ENCODE measurements around the gene FBXW9. TPM values are rescaled to one million over a fixed set of nuclear protein-coding genes. Genes with fewer than 3 reads are reported as not detected.

The FBXW9 gene
- 2.8 and 8.0 TPM in 2 replicates for total RNA-seq (ENCODE audit: low replicate concordance)

DNA sequence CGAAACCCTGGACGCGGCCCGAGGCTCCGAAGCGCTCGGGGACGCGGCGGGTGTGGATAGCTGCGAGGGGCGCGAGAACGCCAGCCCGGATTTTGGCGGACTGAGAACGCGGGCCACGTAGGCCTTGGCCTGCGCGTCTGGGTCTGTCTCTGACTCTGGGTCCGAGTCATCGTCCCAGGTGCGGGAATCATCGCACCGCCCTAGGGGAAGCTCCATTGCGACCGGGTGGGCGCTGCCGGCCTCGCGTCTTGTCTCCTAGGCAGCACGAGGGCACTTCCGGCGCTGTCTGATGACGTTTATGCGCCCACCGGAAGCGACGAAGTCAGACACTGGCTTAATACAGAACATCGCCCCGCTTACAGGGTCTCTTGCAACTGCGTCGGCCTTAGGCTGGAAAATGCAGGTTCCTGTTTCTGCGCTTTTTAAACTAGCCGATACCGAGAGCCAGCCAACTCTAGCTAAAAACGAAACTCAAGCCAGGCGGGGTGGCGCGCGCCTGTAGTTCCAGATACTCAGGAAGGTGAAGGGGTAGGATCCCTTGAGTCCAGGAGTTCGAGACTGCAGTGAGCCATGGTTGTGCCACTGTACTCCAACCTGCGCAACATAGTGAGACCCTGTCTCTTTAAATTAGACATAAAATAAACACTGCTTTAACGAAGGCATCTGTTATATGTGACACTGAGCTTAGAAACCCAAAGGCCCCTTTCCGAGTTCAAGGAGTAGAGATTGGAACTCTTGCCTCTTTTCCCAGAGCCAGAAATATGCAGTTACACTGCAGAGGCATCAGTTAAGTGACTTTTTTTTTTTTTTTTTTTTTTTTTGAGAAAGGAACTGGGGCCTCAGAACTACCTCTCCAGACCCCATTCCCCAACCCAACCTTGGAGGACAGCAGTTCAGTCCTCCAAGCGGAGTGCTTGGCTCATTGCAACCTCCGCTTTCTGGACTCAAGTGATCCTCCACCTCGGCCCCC, at the start of gene FBXW9:
Gene FBXW9, minus strand, starts transcription at position 266 of the 970 bp plus-strand sequence. Its CDS starts 50 bp downstream, at position 216.

GRCh38 chr19:12736995-12737834, 40.8 kb upstream of the FBXW9 start, which contains the start of gene GET3:
Gene GET3, plus strand, starts transcription at chr19:12737497. Its CDS starts 9 bp downstream, at chr19:12737506.

GRCh38 chr19:12723641-12724426, 27.4 kb upstream of the FBXW9 start, which contains the start of gene TNPO2:
Gene TNPO2, minus strand, starts transcription at chr19:12723932. Its CDS starts 2,955 bp downstream, at chr19:12720977.

DNA sequence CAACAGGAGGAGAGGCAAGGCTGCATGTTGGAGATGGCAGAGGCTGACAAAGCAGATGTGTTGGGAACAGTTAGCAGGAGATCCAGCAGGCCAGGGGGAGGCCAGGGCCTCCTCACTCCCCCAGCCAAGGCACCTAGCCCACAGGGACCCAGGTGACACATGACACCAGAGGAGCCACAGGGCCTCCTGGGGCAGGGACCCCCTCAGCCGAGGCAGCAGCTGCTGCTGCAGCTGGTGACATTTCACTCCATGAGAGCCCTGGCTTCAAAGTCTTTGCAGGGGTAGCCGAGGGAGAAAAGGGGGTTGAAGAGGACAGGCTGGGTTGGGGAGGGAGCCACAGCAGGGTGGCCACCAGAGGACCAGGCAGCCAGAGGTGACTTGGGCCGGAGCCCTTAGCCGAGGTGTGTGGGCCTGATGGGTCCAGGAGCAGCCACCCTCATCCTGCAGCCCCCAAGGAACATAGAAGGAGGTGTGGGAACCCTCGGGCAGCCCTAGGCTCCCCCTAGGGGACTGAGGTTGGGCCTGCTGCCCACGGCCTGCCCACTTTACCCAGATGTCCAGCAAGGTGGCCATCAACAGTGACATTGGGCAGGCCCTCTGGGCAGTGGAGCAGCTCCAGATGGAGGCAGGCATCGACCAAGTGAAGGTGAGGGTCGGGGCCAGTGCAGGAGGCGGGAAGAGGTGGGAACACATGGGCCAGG, 8.8 kb downstream of the FBXW9 start, which contains the start of gene GNG14:
Gene GNG14, plus strand, starts transcription at position 503 of the 701 bp plus-strand sequence. Its CDS starts 51 bp downstream, at position 554.

GRCh38 chr19:12681074-12681987, 15.1 kb downstream of the FBXW9 start, which contains the start of gene DHPS:
Gene DHPS, minus strand, starts transcription at chr19:12681880. Its CDS starts 114 bp downstream, at chr19:12681766.

GRCh38 chr19:12666265-12667048, 30.0 kb downstream of the FBXW9 start, which contains the start of the genes MAN2B1 and WDR83:
Gene MAN2B1, minus strand, starts transcription at chr19:12666742. Its CDS starts 41 bp downstream, at chr19:12666701.
Gene WDR83, plus strand, starts transcription at chr19:12666807. Its CDS starts 2,984 bp downstream, at chr19:12669791.

Other genes with a start within 250 kb of the FBXW9 start
- gene ZNF709, start 211.8 kb downstream of the FBXW9 start, total RNA-seq (ENCODE audit: low replicate concordance), result 2.8 and 3.2 TPM in 2 replicates
- gene ZNF564, start 145.1 kb downstream of the FBXW9 start, total RNA-seq (ENCODE audit: low replicate concordance), result 4.0 and 9.5 TPM in 2 replicates
- gene ZNF490, start 85.8 kb downstream of the FBXW9 start, total RNA-seq (ENCODE audit: low replicate concordance), result 6.4 and 6.8 TPM in 2 replicates
- 6.1 and 8.9 TPM in 2 replicates for gene ZNF791, start 85.7 kb downstream of the FBXW9 start, total RNA-seq (ENCODE audit: low replicate concordance)
- gene MAN2B1, start 29.9 kb downstream of the FBXW9 start, total RNA-seq (ENCODE audit: low replicate concordance), result 29.1 and 32.4 TPM in 2 replicates
- 11.0 and 13.0 TPM in 2 replicates for gene WDR83, start 29.8 kb downstream of the FBXW9 start, total RNA-seq (ENCODE audit: low replicate concordance)
- gene DHPS, start 14.8 kb downstream of the FBXW9 start, total RNA-seq (ENCODE audit: low replicate concordance), result 57.6 and 65.5 TPM in 2 replicates
- not detected in 2 replicates for gene GNG14, start 8.6 kb downstream of the FBXW9 start, total RNA-seq (ENCODE audit: low replicate concordance)
- gene TNPO2, start 27.3 kb upstream of the FBXW9 start, total RNA-seq (ENCODE audit: low replicate concordance), result 26.8 and 65.9 TPM in 2 replicates
- 133 and 152 TPM in 2 replicates for gene TRIR, start 38.1 kb upstream of the FBXW9 start, total RNA-seq (ENCODE audit: low replicate concordance)
- 107 and 190 TPM in 2 replicates for gene GET3, start 40.9 kb upstream of the FBXW9 start, total RNA-seq (ENCODE audit: low replicate concordance)
- gene BEST2, start 55.2 kb upstream of the FBXW9 start, total RNA-seq (ENCODE audit: low replicate concordance), result not detected in 2 replicates
- gene HOOK2, start 78.9 kb upstream of the FBXW9 start, total RNA-seq (ENCODE audit: low replicate concordance), result 15.7 and 18.7 TPM in 2 replicates
- 33.2 and 138 TPM in 2 replicates for gene JUNB, start 94.9 kb upstream of the FBXW9 start, total RNA-seq (ENCODE audit: low replicate concordance)
- 169 and 248 TPM in 2 replicates for gene PRDX2, start 105.2 kb upstream of the FBXW9 start, total RNA-seq (ENCODE audit: low replicate concordance)
- 0.30 TPM in 1 of 2 replicates, not detected in the other for gene THSD8, start 105.4 kb upstream of the FBXW9 start, total RNA-seq (ENCODE audit: low replicate concordance)
- gene RNASEH2A, start 110.0 kb upstream of the FBXW9 start, total RNA-seq (ENCODE audit: low replicate concordance), result 9.7 and 15.9 TPM in 2 replicates
- gene RTBDN, start 137.9 kb upstream of the FBXW9 start, total RNA-seq (ENCODE audit: low replicate concordance), result not detected in 2 replicates
- 0.35 TPM in 1 of 2 replicates, not detected in the other for gene MAST1, start 141.9 kb upstream of the FBXW9 start, total RNA-seq (ENCODE audit: low replicate concordance)
- 25.7 and 31.3 TPM in 2 replicates for gene DNASE2, start 184.8 kb upstream of the FBXW9 start, total RNA-seq (ENCODE audit: low replicate concordance)
- 0.12 TPM in 1 of 2 replicates, not detected in the other for gene KLF1, start 190.6 kb upstream of the FBXW9 start, total RNA-seq (ENCODE audit: low replicate concordance)
- 13.3 and 19.8 TPM in 2 replicates for gene GCDH, start 194.5 kb upstream of the FBXW9 start, total RNA-seq (ENCODE audit: low replicate concordance)
- gene SYCE2, start 222.7 kb upstream of the FBXW9 start, total RNA-seq (ENCODE audit: low replicate concordance), result 0.08 TPM in 1 of 2 replicates, not detected in the other
- 38.4 and 44.9 TPM in 2 replicates for gene FARSA, start 237.1 kb upstream of the FBXW9 start, total RNA-seq (ENCODE audit: low replicate concordance)
- gene CALR, start 242.0 kb upstream of the FBXW9 start, total RNA-seq (ENCODE audit: low replicate concordance), result 1,958 and 2,935 TPM in 2 replicates
- 53.6 and 59.7 TPM in 2 replicates for gene RAD23A, start 249.2 kb upstream of the FBXW9 start, total RNA-seq (ENCODE audit: low replicate concordance)